GM23338 (cell line): ENCODE results near the gene FBXW10B.
"Not testable (repeated sequence)": the region's sequence is repeated elsewhere in the genome, so short reads cannot be mapped to it uniquely, and the experiment has no call there.

ENCODE experiments used
- ETS1 ChIP-seq: IDR thresholded peaks from 2 replicates; pipeline ENCODE4 v1.6.1; 2016; ENCODE audit warnings: antibody characterized with exemption
- EZH2 ChIP-seq: fragments of 200-600 bp; sonication (generic); IDR thresholded peaks from one replicate; pipeline ENCODE4 v1.8.0; 2017; ENCODE audit warnings: antibody characterized with exemption, mild to moderate bottlenecking, low read depth; ENCODE audit not compliant: unreplicated experiment
- EZH2phosphoT487 ChIP-seq: fragments of 200-600 bp; sonication (generic); IDR thresholded peaks from one replicate; pipeline ENCODE4 v1.8.1; 2018; ENCODE audit warnings: antibody characterized with exemption; ENCODE audit not compliant: unreplicated experiment
- JUNB ChIP-seq: IDR thresholded peaks from one replicate; pipeline ENCODE4 v1.6.1; 2016; ENCODE audit warnings: antibody characterized with exemption; ENCODE audit not compliant: unreplicated experiment
- NANOG ChIP-seq: IDR thresholded peaks from 2 replicates; pipeline ENCODE4 v1.6.1; 2016; ENCODE audit warnings: antibody characterized with exemption, borderline replicate concordance
- POLR2AphosphoS5 ChIP-seq: IDR thresholded peaks from 2 replicates; pipeline ENCODE4 v1.6.1; 2016; ENCODE audit warnings: antibody characterized with exemption, low read depth
- ZNF114 ChIP-seq: fragments of 250-450 bp; sonication (Bioruptor Pico); IDR thresholded peaks from 2 replicates; pipeline ENCODE4 v1.5.0; 2020; ENCODE audit warnings: mild to moderate bottlenecking, moderate library complexity
- ZNF331 ChIP-seq: fragments of 250-450 bp; sonication (Bioruptor Pico); IDR thresholded peaks from 2 replicates; pipeline ENCODE4 v1.5.0; 2020; ENCODE audit warnings: low read depth, mild to moderate bottlenecking, moderate library complexity
- TF ChIP-seq, protein P1 (sequence below), 2 experiments: fragments of 200-600 bp in 1 of 2; sonication (generic) in 1 of 2; conservative IDR thresholded peaks; 2 replicates each; pipeline versions ENCODE4 v1.5.1 to v1.6.1; 2016 to 2017; ENCODE audit warnings: antibody characterized with exemption in 2 of 2, low read depth in 2 of 2, mild to moderate bottlenecking in 2 of 2, moderate library complexity in 1 of 2
- TF ChIP-seq, protein P2 (sequence below): IDR thresholded peaks from one replicate; pipeline ENCODE4 v1.6.1; 2018; ENCODE audit warnings: antibody characterized with exemption; ENCODE audit not compliant: unreplicated experiment
- TF ChIP-seq, protein P3 (sequence below): fragments of 250-450 bp; sonication (Bioruptor Pico); IDR thresholded peaks from 2 replicates; pipeline ENCODE4 v1.5.0; 2020; ENCODE audit warnings: mild to moderate bottlenecking, moderate library complexity

- TF ChIP-seq, protein P1, sequence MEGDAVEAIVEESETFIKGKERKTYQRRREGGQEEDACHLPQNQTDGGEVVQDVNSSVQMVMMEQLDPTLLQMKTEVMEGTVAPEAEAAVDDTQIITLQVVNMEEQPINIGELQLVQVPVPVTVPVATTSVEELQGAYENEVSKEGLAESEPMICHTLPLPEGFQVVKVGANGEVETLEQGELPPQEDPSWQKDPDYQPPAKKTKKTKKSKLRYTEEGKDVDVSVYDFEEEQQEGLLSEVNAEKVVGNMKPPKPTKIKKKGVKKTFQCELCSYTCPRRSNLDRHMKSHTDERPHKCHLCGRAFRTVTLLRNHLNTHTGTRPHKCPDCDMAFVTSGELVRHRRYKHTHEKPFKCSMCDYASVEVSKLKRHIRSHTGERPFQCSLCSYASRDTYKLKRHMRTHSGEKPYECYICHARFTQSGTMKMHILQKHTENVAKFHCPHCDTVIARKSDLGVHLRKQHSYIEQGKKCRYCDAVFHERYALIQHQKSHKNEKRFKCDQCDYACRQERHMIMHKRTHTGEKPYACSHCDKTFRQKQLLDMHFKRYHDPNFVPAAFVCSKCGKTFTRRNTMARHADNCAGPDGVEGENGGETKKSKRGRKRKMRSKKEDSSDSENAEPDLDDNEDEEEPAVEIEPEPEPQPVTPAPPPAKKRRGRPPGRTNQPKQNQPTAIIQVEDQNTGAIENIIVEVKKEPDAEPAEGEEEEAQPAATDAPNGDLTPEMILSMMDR (conservative IDR thresholded peaks at IDR 0.05; ENCODE audit: low read depth in 2 of 2): not testable (repeated sequence)
- TF ChIP-seq EZH2; POLR2AphosphoS5; EZH2phosphoT487; JUNB; ZNF331 (CRISPR knock-in tag); ETS1; NANOG; ZNF114 (CRISPR knock-in tag): not testable (repeated sequence)
- TF ChIP-seq, protein P2, sequence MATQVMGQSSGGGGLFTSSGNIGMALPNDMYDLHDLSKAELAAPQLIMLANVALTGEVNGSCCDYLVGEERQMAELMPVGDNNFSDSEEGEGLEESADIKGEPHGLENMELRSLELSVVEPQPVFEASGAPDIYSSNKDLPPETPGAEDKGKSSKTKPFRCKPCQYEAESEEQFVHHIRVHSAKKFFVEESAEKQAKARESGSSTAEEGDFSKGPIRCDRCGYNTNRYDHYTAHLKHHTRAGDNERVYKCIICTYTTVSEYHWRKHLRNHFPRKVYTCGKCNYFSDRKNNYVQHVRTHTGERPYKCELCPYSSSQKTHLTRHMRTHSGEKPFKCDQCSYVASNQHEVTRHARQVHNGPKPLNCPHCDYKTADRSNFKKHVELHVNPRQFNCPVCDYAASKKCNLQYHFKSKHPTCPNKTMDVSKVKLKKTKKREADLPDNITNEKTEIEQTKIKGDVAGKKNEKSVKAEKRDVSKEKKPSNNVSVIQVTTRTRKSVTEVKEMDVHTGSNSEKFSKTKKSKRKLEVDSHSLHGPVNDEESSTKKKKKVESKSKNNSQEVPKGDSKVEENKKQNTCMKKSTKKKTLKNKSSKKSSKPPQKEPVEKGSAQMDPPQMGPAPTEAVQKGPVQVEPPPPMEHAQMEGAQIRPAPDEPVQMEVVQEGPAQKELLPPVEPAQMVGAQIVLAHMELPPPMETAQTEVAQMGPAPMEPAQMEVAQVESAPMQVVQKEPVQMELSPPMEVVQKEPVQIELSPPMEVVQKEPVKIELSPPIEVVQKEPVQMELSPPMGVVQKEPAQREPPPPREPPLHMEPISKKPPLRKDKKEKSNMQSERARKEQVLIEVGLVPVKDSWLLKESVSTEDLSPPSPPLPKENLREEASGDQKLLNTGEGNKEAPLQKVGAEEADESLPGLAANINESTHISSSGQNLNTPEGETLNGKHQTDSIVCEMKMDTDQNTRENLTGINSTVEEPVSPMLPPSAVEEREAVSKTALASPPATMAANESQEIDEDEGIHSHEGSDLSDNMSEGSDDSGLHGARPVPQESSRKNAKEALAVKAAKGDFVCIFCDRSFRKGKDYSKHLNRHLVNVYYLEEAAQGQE: not testable (repeated sequence)
- TF ChIP-seq, protein P3, sequence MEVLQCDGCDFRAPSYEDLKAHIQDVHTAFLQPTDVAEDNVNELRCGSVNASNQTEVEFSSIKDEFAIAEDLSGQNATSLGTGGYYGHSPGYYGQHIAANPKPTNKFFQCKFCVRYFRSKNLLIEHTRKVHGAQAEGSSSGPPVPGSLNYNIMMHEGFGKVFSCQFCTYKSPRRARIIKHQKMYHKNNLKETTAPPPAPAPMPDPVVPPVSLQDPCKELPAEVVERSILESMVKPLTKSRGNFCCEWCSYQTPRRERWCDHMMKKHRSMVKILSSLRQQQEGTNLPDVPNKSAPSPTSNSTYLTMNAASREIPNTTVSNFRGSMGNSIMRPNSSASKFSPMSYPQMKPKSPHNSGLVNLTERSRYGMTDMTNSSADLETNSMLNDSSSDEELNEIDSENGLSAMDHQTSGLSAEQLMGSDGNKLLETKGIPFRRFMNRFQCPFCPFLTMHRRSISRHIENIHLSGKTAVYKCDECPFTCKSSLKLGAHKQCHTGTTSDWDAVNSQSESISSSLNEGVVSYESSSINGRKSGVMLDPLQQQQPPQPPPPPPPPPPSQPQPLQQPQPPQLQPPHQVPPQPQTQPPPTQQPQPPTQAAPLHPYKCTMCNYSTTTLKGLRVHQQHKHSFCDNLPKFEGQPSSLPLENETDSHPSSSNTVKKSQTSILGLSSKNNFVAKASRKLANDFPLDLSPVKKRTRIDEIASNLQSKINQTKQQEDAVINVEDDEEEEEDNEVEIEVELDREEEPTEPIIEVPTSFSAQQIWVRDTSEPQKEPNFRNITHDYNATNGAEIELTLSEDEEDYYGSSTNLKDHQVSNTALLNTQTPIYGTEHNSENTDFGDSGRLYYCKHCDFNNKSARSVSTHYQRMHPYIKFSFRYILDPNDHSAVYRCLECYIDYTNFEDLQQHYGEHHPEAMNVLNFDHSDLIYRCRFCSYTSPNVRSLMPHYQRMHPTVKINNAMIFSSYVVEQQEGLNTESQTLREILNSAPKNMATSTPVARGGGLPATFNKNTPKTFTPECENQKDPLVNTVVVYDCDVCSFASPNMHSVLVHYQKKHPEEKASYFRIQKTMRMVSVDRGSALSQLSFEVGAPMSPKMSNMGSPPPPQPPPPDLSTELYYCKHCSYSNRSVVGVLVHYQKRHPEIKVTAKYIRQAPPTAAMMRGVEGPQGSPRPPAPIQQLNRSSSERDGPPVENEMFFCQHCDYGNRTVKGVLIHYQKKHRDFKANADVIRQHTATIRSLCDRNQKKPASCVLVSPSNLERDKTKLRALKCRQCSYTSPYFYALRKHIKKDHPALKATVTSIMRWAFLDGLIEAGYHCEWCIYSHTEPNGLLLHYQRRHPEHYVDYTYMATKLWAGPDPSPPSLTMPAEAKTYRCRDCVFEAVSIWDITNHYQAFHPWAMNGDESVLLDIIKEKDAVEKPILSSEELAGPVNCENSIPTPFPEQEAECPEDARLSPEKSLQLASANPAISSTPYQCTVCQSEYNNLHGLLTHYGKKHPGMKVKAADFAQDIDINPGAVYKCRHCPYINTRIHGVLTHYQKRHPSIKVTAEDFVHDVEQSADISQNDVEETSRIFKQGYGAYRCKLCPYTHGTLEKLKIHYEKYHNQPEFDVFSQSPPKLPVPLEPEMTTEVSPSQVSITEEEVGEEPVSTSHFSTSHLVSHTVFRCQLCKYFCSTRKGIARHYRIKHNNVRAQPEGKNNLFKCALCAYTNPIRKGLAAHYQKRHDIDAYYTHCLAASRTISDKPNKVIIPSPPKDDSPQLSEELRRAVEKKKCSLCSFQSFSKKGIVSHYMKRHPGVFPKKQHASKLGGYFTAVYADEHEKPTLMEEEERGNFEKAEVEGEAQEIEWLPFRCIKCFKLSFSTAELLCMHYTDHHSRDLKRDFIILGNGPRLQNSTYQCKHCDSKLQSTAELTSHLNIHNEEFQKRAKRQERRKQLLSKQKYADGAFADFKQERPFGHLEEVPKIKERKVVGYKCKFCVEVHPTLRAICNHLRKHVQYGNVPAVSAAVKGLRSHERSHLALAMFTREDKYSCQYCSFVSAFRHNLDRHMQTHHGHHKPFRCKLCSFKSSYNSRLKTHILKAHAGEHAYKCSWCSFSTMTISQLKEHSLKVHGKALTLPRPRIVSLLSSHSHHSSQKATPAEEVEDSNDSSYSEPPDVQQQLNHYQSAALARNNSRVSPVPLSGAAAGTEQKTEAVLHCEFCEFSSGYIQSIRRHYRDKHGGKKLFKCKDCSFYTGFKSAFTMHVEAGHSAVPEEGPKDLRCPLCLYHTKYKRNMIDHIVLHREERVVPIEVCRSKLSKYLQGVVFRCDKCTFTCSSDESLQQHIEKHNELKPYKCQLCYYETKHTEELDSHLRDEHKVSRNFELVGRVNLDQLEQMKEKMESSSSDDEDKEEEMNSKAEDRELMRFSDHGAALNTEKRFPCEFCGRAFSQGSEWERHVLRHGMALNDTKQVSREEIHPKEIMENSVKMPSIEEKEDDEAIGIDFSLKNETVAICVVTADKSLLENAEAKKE (CRISPR knock-in tag): not testable (repeated sequence)
Observed at GRCh38 chr17:15645942-15646312, 26.4 kb upstream of the FBXW10B start.
